ENCODE measurements around the gene PLOD3.

DNA sequence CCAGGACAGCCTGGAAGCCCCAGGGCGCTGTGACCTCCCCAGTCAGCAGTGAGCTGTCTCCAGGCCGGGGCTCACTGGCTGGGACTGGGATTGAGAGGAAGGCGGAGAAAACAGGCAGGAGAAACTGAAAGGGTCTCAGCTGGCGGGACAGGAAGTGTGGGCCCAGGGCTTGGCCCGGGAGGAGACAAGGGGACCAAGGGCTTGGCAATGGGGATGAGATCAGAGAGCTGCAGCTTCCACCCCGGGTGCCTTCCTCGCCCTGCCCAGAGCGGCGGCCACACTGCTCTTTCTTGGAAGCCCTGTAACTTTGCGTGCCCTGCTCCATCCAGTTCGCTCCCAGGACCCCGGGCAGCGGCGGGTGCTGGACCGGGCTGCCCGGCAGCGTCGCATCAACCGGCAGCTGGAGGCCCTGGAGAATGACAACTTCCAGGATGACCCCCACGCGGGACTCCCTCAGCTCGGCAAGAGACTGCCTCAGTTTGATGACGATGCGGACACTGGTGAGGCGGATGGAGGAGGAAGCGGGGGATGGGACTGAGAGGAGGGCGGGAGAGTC lies 5.0 kb upstream of the PLOD3 start:
- TF ChIP-seq JUN (IDR thresholded peaks at IDR 0.05; ENCODE audit: borderline replicate concordance, insufficient read depth, insufficient read length, low read depth) (no peak), POLR2A (IDR thresholded peaks at IDR 0.05; ENCODE audit: low read depth, low read length) (no peak), POLR2AphosphoS5 (IDR thresholded peaks at IDR 0.05; ENCODE audit: insufficient read depth, low read depth, low read length) (no peak)
- TF ChIP-seq, protein P1, sequence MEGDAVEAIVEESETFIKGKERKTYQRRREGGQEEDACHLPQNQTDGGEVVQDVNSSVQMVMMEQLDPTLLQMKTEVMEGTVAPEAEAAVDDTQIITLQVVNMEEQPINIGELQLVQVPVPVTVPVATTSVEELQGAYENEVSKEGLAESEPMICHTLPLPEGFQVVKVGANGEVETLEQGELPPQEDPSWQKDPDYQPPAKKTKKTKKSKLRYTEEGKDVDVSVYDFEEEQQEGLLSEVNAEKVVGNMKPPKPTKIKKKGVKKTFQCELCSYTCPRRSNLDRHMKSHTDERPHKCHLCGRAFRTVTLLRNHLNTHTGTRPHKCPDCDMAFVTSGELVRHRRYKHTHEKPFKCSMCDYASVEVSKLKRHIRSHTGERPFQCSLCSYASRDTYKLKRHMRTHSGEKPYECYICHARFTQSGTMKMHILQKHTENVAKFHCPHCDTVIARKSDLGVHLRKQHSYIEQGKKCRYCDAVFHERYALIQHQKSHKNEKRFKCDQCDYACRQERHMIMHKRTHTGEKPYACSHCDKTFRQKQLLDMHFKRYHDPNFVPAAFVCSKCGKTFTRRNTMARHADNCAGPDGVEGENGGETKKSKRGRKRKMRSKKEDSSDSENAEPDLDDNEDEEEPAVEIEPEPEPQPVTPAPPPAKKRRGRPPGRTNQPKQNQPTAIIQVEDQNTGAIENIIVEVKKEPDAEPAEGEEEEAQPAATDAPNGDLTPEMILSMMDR (IDR thresholded peaks at IDR 0.05; ENCODE audit: extremely low read depth in 1 of 2, insufficient read depth in 1 of 2, low read depth in 1 of 2, low read length in 2 of 2): no peak
